GM12878 (cell line): ENCODE results near the gene SPA17. TPM values are rescaled to one million over a fixed set of nuclear protein-coding genes. Genes with fewer than 3 reads are reported as not detected.
A peak's percentile ranks its signal among the peaks of the same experiment; 100 is the strongest.

Source experiments
- BACH1 ChIP-seq: fragments of 450-650 bp; IDR thresholded peaks from 2 replicates; pipeline ENCODE4 v1.6.1; 2017; ENCODE audit warnings: mild to moderate bottlenecking, borderline replicate concordance
- MYC ChIP-seq: IDR thresholded peaks from 2 replicates; pipeline ENCODE4 v1.6.1; 2011; ENCODE audit warnings: mild to moderate bottlenecking, low read length, moderate library complexity, inconsistent platforms; ENCODE audit not compliant: insufficient read depth, insufficient replicate concordance, insufficient read length, severe bottlenecking
- NBN ChIP-seq: fragments of 450-650 bp; IDR thresholded peaks from 2 replicates; pipeline ENCODE4 v1.6.1; 2016
- POLR2A ChIP-seq: IDR thresholded peaks from 2 replicates; pipeline ENCODE4 v1.6.1; 2011; ENCODE audit warnings: low read depth, mild to moderate bottlenecking, low read length
- RCOR1 ChIP-seq: conservative IDR thresholded peaks from 2 replicates; pipeline ENCODE4 v1.6.1; 2012; ENCODE audit warnings: low read depth, low read length, improper control_type of control experiment
- RUNX3 ChIP-seq: IDR thresholded peaks from 2 replicates; pipeline ENCODE4 v1.6.1; 2012; ENCODE audit warnings: low read length, inconsistent platforms
- SUZ12 ChIP-seq: fragments of 200-600 bp; sonication (generic); IDR thresholded peaks from one replicate; pipeline ENCODE4 v1.6.1; 2018; ENCODE audit warnings: antibody characterized with exemption, mild to moderate bottlenecking; ENCODE audit not compliant: unreplicated experiment
- ZNF24 ChIP-seq: fragments of 450-650 bp; IDR thresholded peaks from 2 replicates; pipeline ENCODE4 v1.6.1; 2017; ENCODE audit warnings: antibody characterized with exemption, mild to moderate bottlenecking
- ZNF274 ChIP-seq: IDR thresholded peaks from one replicate; pipeline ENCODE4 v1.8.0; 2011; ENCODE audit not compliant: insufficient read length, insufficient read depth
- polyA plus RNA-seq, 11 experiments: library from polyadenylated mRNA; depleted of rRNA in 4 of 11; unstranded in 6 of 11; stranded (reverse) in 5 of 11; fragments of >200 nt; fragmentation: Nextera tagmentation in 4 of 11; fragmentation: Illumina TruSeq in 1 of 11; extraction: Ambion mirVana in 4 of 11; extraction: Trizol in 1 of 11; gene quantifications; 1 replicate in 1 of 11; 2 replicates in 10 of 11; pipeline versions ENCODE4 v1.2.1 to v1.2.3, GENCODE V29; 2011 to 2016; ENCODE audit warnings: inconsistent platforms in 2 of 11, missing spikeins in 2 of 11, low read depth in 1 of 11
- total RNA-seq, 4 experiments: library from RNA; depleted of rRNA in 3 of 4; stranded (reverse); fragments of >200 nt in 3 of 4; fragmentation: Illumina TruSeq in 1 of 4; extraction: Trizol in 1 of 4; gene quantifications; 2 replicates each; pipeline versions ENCODE4 v1.2.1 to v1.2.3, GENCODE V29; 2013 to 2021
- TF ChIP-seq, protein P1 (sequence below): fragments of 450-650 bp; IDR thresholded peaks from 2 replicates; pipeline ENCODE4 v1.6.1; 2014; ENCODE audit warnings: mild to moderate bottlenecking
- TF ChIP-seq, protein P2 (sequence below): IDR thresholded peaks from 2 replicates; pipeline ENCODE4 v1.6.1; 2011; ENCODE audit warnings: mild to moderate bottlenecking, low read depth, low read length, moderate library complexity; ENCODE audit not compliant: insufficient replicate concordance
- TF ChIP-seq, protein P3 (sequence below), 3 experiments: IDR thresholded peaks in 2 of 3; conservative IDR thresholded peaks in 1 of 3; 2 replicates each; pipeline ENCODE4 v1.5.1; 2011; ENCODE audit warnings: low read depth in 3 of 3, low read length in 3 of 3, mild to moderate bottlenecking in 3 of 3, control low read depth in 2 of 3, moderate library complexity in 2 of 3, inconsistent platforms in 1 of 3, mixed read lengths in 1 of 3; ENCODE audit not compliant: control insufficient read depth in 2 of 3, insufficient read depth in 1 of 3; ENCODE audit errors: extremely low read depth in 1 of 3

SPA17 gene
- total and polyA plus RNA-seq, 10 of the 15 experiments (the other 5 are each of a cell fraction or from before 2014, with no cell fraction given): 2.9 to 13.2 (median 8.5) TPM

DNA sequence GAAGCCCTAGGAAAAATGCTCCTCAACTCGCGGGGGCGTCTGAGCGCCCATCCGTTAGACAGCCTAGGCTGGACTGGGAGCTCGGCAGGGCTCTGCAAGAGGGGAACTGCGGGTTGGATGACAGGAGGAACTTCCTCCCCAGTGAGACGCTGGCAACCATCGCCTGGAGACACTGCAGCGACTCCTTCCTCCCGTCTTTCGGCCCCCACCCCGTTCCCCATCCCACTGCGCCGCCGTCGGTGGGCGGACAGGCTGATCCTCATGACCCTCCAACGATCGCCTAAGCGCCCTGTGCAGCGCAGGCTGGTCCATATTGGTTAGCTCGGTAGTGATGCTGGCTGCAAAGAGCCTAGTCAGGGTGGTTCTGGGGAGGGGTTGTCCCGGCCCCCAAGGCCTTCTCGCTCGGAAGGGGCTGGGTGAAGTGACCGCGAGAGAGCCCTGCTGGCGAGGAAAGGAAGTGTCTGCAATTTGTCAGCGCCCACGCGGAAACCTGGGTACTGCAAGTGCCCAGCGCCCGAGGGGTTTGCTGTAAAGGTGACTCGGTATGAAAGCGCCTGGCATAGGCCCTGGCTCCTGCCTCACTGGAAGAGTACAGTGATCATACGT is 66.7 kb downstream of the SPA17 start (continued):
- TF ChIP-seq, protein P1, sequence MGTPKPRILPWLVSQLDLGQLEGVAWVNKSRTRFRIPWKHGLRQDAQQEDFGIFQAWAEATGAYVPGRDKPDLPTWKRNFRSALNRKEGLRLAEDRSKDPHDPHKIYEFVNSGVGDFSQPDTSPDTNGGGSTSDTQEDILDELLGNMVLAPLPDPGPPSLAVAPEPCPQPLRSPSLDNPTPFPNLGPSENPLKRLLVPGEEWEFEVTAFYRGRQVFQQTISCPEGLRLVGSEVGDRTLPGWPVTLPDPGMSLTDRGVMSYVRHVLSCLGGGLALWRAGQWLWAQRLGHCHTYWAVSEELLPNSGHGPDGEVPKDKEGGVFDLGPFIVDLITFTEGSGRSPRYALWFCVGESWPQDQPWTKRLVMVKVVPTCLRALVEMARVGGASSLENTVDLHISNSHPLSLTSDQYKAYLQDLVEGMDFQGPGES: no peak
- TF ChIP-seq POLR2A (no peak), RCOR1 (no peak), SUZ12 (no peak), ZNF274 (no peak), MYC (no peak), NBN (0 out of 2 replicates have a peak, but pooled peaks have one; percentile 30), BACH1 (0 out of 2 replicates have a peak, but pooled peaks have one; percentile 13), ZNF24 (no peak), RUNX3 (peak; percentile 46; the same call in 1 of the 2 replicates)
- TF ChIP-seq, protein P2, sequence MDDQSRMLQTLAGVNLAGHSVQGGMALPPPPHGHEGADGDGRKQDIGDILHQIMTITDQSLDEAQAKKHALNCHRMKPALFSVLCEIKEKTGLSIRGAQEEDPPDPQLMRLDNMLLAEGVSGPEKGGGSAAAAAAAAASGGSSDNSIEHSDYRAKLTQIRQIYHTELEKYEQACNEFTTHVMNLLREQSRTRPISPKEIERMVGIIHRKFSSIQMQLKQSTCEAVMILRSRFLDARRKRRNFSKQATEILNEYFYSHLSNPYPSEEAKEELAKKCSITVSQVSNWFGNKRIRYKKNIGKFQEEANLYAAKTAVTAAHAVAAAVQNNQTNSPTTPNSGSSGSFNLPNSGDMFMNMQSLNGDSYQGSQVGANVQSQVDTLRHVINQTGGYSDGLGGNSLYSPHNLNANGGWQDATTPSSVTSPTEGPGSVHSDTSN: peak; percentile 11
- TF ChIP-seq, protein P3, sequence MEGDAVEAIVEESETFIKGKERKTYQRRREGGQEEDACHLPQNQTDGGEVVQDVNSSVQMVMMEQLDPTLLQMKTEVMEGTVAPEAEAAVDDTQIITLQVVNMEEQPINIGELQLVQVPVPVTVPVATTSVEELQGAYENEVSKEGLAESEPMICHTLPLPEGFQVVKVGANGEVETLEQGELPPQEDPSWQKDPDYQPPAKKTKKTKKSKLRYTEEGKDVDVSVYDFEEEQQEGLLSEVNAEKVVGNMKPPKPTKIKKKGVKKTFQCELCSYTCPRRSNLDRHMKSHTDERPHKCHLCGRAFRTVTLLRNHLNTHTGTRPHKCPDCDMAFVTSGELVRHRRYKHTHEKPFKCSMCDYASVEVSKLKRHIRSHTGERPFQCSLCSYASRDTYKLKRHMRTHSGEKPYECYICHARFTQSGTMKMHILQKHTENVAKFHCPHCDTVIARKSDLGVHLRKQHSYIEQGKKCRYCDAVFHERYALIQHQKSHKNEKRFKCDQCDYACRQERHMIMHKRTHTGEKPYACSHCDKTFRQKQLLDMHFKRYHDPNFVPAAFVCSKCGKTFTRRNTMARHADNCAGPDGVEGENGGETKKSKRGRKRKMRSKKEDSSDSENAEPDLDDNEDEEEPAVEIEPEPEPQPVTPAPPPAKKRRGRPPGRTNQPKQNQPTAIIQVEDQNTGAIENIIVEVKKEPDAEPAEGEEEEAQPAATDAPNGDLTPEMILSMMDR (IDR thresholded peaks at IDR 0.05 in 2 of 3, conservative IDR thresholded peaks at IDR 0.05 in 1 of 3; ENCODE audit: control insufficient read depth in 2 of 3, extremely low read depth in 1 of 3, insufficient read depth in 1 of 3, low read depth in 3 of 3, low read length in 3 of 3): peak; percentile 47 to 55 (median 52)
